C4-2B (cell line): ENCODE data around the gene PLN.

Experiments used
- H3K27ac ChIP-seq: fragments of 450-650 bp; 2 replicates; pipeline ENCODE4 v1.5.1; 2017
- CTCF ChIP-seq: fragments of 450-650 bp; conservative IDR thresholded peaks from 2 replicates; pipeline ENCODE4 v1.5.1; 2017; ENCODE audit warnings: mild to moderate bottlenecking
- ZFX ChIP-seq: fragments of 450-650 bp; IDR thresholded peaks from 2 replicates; pipeline ENCODE4 v1.6.1; 2017

The PLN gene

GRCh38 chr6:118567974-118568373 is 19.9 kb downstream of the PLN start:
- H3K27ac ChIP-seq = no peak overlapping the region
- TF ChIP-seq ZFX (no peak), CTCF (no peak)

- TF ChIP-seq ZFX = no peak
- no peak for TF ChIP-seq CTCF
- no peak overlapping the region for H3K27ac ChIP-seq
Measured at GRCh38 chr6:118569498-118569897, 21.4 kb downstream of the PLN start.

GRCh38 chr6:118571121-118571520 is 23.0 kb downstream of the PLN start:
- TF ChIP-seq CTCF (no peak), ZFX (no peak)
- no peak overlapping the region for H3K27ac ChIP-seq

- TF ChIP-seq CTCF (no peak), ZFX (no peak)
- H3K27ac ChIP-seq = no peak overlapping the region
Measured at GRCh38 chr6:118574051-118574865, 26.2 kb downstream of the PLN start.

- H3K27ac ChIP-seq = no peak overlapping the region
- TF ChIP-seq ZFX (no peak), CTCF (no peak)
Measured at GRCh38 chr6:118577972-118578371, 29.9 kb downstream of the PLN start.

- TF ChIP-seq CTCF = no peak
- no peak for TF ChIP-seq ZFX
- no peak overlapping the region for H3K27ac ChIP-seq
Measured at GRCh38 chr6:118578617-118579016, 30.5 kb downstream of the PLN start.

- TF ChIP-seq ZFX (no peak), CTCF (no peak)
- no peak overlapping the region for H3K27ac ChIP-seq
Measured at GRCh38 chr6:118579786-118580185, 31.7 kb downstream of the PLN start.
